HCT116 (cell line): ENCODE results near the gene EPHA3.

Source experiments
- CTCF ChIP-seq, 3 experiments: fragments of 200-600 bp in 1 of 3; sonication (generic) in 1 of 3; IDR thresholded peaks in 2 of 3; conservative IDR thresholded peaks in 1 of 3; 2 replicates each; pipeline ENCODE4 v1.5.1; 2012 to 2017; ENCODE audit warnings: low read depth in 2 of 3, low read length in 2 of 3, antibody characterized with exemption in 1 of 3, borderline replicate concordance in 1 of 3, control low read depth in 1 of 3, mild to moderate bottlenecking in 1 of 3, mixed read lengths in 1 of 3, mixed run types in 1 of 3, moderate library complexity in 1 of 3; ENCODE audit not compliant: insufficient read depth in 1 of 3
- EGR1 ChIP-seq: IDR thresholded peaks from 2 replicates; pipeline ENCODE4 v1.6.1; 2012; ENCODE audit warnings: low read depth
- EZH2 ChIP-seq: fragments of 200-600 bp; sonication (generic); IDR thresholded peaks from 2 replicates; pipeline ENCODE4 v1.6.1; 2017; ENCODE audit warnings: antibody characterized with exemption, mixed run types
- FOSL1 ChIP-seq: IDR thresholded peaks from 2 replicates; pipeline ENCODE4 v1.6.1; 2012; ENCODE audit warnings: low read depth
- REST ChIP-seq: IDR thresholded peaks from 2 replicates; pipeline ENCODE4 v1.6.1; 2012; ENCODE audit warnings: low read depth
- ZNF274 ChIP-seq: fragments of 200-500 bp; sonication (Bioruptor generic); IDR thresholded peaks from 2 replicates; pipeline ENCODE4 v1.6.1; 2014; ENCODE audit warnings: mild to moderate bottlenecking, low read depth, low read length, inconsistent platforms

DNA sequence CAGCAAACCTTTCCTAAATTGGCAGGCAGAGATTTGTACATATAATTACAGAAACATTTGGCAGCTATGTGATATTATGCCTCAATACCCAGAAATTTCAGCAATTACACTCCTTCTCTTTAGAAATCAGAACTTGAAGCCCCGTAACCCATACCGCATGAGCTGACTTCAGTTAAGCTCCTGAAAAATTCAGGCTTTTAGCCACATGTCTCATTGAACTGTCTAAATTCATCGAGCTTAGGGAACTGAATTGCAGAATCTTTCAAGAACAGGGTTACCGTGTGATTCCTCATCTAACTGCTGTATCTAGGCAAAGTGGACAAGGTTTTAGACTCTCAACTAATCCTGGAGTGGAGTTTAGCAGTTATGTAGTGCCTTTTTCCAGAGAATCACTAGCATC is 333.0 kb downstream of the EPHA3 start:
- TF ChIP-seq CTCF (IDR thresholded peaks at IDR 0.05 in 2 of 3, conservative IDR thresholded peaks at IDR 0.05 in 1 of 3; ENCODE audit: borderline replicate concordance in 1 of 3, insufficient read depth in 1 of 3, low read depth in 2 of 3, low read length in 2 of 3) (no peak), EGR1 (no peak), REST (no peak), FOSL1 (no peak), EZH2 (no peak), ZNF274 (no peak)
